ENCODE data around the gene IGFLR1. TPM values are rescaled to one million over a fixed set of nuclear protein-coding genes. Genes with fewer than 3 reads are reported as not detected.

The IGFLR1 gene
- total and polyA plus RNA-seq, 11 donors: 0.74 to 25.2 (median 3.6) TPM

DNA sequence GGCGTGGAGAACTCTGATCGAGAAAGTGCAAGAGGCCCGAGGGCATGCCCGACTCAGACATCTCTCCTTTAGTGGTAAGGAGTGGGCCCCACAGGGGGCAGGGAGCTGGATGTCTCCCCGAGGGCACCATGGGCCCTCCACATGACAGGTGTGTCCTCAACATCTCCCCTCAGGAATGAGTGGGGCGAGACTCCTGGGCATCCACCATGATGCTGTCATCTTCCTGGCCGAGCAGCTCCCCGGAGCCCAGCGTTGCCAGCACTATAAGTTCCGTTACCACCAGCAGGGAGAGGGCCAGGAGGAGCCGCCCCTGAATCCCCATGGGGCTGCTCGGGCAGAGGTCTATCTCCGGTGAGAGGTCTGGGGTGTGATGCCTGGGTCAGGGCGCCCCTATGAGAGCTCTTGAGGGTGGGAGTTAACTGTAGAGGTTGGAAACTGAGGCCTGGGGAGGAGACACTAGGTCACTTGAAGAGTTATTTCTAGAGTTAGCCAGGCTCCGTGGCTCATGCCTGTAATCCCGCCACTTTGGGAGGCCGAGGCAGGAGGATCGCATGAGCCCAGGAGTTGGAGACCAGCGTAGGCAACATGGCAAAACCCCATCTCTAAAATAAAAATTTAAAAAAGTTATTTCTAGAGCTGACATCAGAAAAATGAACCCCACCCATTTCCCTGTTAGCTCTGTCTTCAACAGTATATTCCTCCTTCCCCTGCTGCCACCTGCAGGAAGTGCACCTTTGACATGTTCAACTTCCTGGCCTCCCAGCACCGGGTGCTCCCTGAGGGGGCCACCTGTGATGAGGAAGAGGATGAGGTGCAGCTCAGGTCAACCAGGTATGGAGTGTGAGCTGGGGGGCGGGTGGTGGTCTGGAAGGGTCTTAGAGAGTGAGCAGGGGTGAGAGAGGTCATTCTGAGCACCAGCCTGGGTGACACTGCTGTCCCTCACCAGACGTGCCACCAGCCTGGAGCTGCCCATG lies 5.1 kb downstream of the IGFLR1 start:
- H3K27ac ChIP-seq: no peak overlapping the region
- DNase-seq (no peak), ATAC-seq (no peak)
- WGBS, 4 donors: 87 to 91% (median 89%) methylated on average over 17 to 22 of the region's 22 CpGs
- no peaks in the 10 kb centered on the region for H3K27me3 ChIP-seq
- no peak for TF ChIP-seq POLR2A (IDR thresholded peaks at IDR 0.05)
- TF ChIP-seq, protein P1, sequence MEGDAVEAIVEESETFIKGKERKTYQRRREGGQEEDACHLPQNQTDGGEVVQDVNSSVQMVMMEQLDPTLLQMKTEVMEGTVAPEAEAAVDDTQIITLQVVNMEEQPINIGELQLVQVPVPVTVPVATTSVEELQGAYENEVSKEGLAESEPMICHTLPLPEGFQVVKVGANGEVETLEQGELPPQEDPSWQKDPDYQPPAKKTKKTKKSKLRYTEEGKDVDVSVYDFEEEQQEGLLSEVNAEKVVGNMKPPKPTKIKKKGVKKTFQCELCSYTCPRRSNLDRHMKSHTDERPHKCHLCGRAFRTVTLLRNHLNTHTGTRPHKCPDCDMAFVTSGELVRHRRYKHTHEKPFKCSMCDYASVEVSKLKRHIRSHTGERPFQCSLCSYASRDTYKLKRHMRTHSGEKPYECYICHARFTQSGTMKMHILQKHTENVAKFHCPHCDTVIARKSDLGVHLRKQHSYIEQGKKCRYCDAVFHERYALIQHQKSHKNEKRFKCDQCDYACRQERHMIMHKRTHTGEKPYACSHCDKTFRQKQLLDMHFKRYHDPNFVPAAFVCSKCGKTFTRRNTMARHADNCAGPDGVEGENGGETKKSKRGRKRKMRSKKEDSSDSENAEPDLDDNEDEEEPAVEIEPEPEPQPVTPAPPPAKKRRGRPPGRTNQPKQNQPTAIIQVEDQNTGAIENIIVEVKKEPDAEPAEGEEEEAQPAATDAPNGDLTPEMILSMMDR (IDR thresholded peaks at IDR 0.05): no peak
- H3K36me3 ChIP-seq: peaks cover 0 to 70% (median 62%) of the 10 kb centered on the region in 9 donors
- no peaks in the 10 kb centered on the region for H3K9me3 ChIP-seq
- intact Hi-C loops (cut with DNase I): no loop called here
- H3K4me1 ChIP-seq: peaks cover 3 to 30% (median 14%) of the 10 kb centered on the region in 12 donors
- no peak overlapping the region for H3K4me3 ChIP-seq

DNA sequence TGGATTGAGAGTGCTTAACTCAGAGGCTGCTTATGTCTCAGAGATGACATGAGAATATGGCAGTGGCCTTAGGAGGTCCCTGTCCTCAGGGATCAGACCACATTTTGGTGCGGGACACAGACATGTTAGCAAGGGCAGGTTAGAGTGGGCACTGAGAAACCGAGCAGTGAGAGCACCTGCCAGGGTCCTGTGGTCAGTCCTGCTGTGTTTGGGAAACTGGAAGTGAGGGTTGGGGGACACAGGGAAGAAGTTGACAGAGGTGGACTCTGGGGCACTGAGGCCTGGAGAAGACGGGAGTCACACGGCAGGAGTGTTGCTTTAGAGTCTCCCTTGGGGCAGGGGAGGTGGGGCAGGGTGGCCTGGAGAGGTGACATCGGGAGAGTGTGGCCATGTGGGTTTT lies 7.4 kb downstream of the IGFLR1 start:
- no peaks in the 10 kb centered on the region for H3K9me3 ChIP-seq
- H3K4me3 ChIP-seq: no peak overlapping the region
- no peak overlapping the region for H3K27ac ChIP-seq
- DNase-seq: no peak
- TF ChIP-seq, protein P1 (IDR thresholded peaks at IDR 0.05): no peak
- no peak for TF ChIP-seq POLR2A (IDR thresholded peaks at IDR 0.05)
- peaks cover 0 to 92% (median 85%) of the 10 kb centered on the region in 9 donors for H3K36me3 ChIP-seq
- intact Hi-C loops (cut with DNase I): no loop called here
- ATAC-seq: no peak
- peaks cover 0 to 11% (median 4%) of the 10 kb centered on the region in 12 donors for H3K4me1 ChIP-seq
- 79 to 82% (median 81%) methylated on average over 5 of the region's 5 CpGs for WGBS, 4 donors
- no peaks in the 10 kb centered on the region for H3K27me3 ChIP-seq

GRCh38 chr19:35734273-35734672 lies 8.0 kb downstream of the IGFLR1 start:
- Histone ChIP-seq H3K27me3 (no peaks in the 10 kb centered on the region), H3K27ac (no peak overlapping the region), H3K4me1 (peaks cover 0 to 5% (median 0%) of the 10 kb centered on the region in 12 donors), H3K36me3 (peaks cover 0 to 96% (median 91%) of the 10 kb centered on the region in 9 donors), H3K9me3 (no peaks in the 10 kb centered on the region), H3K4me3 (no peak overlapping the region)
- WGBS, 4 donors: 94 to 98% (median 95%) methylated on average over 8 of the region's 8 CpGs
- TF ChIP-seq POLR2A (IDR thresholded peaks at IDR 0.05): no peak
- TF ChIP-seq, protein P1 (IDR thresholded peaks at IDR 0.05): no peak
- no peak for ATAC-seq
- intact Hi-C loops (cut with DNase I): no loop called here
- no peak for DNase-seq
